ENCODE data around the gene GAS2L1. TPM values are rescaled to one million over a fixed set of nuclear protein-coding genes. Genes with fewer than 3 reads are reported as not detected.
"Not testable (repeated sequence)": the region's sequence is repeated elsewhere in the genome, so short reads cannot be mapped to it uniquely, and the experiment has no call there.

Gene GAS2L1
- total RNA-seq, 1 donor from 2014 or later: 31.8 TPM

DNA sequence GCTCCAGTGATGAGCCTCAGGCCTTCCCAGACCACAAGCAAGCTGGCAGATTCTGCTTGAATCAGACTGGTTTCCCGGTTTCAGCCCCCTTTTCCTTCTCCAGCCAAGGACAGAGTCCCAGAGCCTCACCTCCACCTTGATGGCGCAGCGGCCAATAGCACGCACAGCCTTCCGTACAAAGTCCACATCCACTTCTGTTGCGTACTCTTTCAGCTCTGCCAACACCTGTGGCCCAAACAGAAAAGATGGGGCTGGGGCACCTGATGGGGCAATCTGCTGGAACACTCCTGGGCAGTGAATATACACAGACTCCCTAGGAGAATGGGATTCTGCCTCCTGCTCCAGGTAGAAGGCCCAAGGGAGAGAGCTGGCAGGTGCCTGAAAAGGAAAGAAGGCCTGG lies 44.6 kb downstream of the GAS2L1 start:
- ATAC-seq (no peak), DNase-seq (ENCODE audit: low spot score) (no peak)
- intact Hi-C loops (cut with DNase I): loop anchor here (10.0 kb wide), 1 partner anchor 46 kb away; the partner anchor contains the start of gene GAS2L1

DNA sequence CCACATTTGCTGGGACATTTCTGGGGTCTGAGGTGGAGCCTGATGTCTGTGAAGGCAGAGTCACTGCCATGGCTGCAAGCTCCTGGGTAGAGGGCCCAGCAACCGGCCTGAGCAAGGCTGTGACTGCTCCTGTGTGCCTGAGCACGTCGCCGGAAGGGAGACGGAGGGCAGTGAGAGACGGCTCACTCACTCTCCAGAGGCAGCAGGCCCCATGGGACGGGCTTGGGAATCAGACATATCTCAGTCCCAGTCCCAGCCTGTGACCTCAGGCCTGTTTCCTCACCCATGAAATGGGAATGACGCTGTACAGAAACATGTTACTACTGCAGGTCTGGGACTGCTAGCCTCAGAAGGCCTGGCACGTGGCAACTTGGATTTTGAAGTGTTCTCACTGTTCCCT lies 45.4 kb downstream of the GAS2L1 start:
- intact Hi-C loops (cut with DNase I): loop anchor here (10.0 kb wide), 1 partner anchor 47 kb away; the partner anchor contains the start of gene GAS2L1
- ATAC-seq (no peak), DNase-seq (ENCODE audit: low spot score) (no peak)

DNA sequence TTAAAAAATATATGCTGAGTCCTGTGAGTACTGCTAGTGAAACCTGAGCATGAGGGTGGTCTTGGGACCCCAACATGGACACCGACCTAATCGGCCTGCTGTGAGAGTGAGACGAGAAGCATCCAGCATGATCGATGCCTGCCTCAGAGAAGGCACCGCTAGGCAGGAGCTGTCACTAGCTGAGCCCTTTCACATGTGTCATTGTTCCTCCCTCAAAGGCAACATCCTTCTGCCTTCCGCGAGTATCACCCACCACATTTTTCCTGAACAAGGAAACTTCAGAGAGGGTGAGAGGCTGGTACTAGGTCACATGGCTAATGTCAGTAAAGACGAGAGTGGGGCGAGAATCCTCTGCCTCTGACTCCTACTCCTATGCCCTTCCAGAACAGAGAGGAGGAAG lies 46.3 kb downstream of the GAS2L1 start:
- intact Hi-C loops (cut with DNase I): loop anchor here (10.0 kb wide), 1 partner anchor 48 kb away; the partner anchor contains the start of gene GAS2L1
- DNase-seq (ENCODE audit: low spot score) (no peak), ATAC-seq (peak; percentile 25)

DNA sequence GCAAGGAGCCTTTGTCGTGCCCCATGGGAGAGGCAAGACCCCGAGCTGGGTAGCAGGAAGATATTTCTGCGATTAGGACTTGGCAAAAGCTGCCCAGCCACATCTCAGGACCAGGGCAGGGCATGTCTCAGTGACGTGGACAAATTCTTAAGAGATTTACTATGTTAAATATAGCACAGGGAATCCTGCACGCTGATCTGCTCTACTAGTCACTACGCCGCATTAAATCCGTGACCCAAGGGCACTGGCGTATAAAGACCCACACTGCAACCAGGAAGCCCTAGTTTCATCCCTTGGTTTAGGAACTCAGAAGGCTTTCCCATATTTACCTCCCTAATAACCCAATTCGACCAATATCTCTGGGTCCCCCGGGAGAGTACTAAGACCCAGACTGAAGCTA lies 46.8 kb downstream of the GAS2L1 start:
- intact Hi-C loops (cut with DNase I): loop anchor here (10.0 kb wide), 1 partner anchor 48 kb away; the partner anchor contains the start of gene GAS2L1
- DNase-seq (ENCODE audit: low spot score) (no peak), ATAC-seq (no peak)

DNA sequence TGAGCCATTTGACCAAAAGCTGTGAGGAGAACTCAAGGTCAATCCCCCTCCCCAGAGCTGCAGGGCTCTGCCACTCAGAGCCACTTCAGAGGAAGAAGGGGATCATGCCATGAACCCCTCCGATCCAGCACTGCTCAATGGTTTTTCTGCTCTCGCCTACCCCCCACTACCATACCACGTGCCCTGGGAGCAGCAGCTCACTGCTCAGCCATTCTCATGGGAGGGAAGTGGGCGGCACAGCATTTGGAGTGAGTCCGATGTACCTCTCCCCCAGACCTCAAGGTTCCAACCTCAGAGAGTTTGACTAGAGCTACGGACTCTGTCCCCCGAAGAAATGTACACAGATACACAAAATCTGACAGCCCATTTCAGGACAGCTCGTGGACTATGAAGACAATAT lies 47.4 kb downstream of the GAS2L1 start:
- no peak for DNase-seq (ENCODE audit: low spot score)
- ATAC-seq: no peak
- intact Hi-C loops (cut with DNase I): loop anchor here (10.0 kb wide), 1 partner anchor 49 kb away; the partner anchor contains the start of gene GAS2L1

DNA sequence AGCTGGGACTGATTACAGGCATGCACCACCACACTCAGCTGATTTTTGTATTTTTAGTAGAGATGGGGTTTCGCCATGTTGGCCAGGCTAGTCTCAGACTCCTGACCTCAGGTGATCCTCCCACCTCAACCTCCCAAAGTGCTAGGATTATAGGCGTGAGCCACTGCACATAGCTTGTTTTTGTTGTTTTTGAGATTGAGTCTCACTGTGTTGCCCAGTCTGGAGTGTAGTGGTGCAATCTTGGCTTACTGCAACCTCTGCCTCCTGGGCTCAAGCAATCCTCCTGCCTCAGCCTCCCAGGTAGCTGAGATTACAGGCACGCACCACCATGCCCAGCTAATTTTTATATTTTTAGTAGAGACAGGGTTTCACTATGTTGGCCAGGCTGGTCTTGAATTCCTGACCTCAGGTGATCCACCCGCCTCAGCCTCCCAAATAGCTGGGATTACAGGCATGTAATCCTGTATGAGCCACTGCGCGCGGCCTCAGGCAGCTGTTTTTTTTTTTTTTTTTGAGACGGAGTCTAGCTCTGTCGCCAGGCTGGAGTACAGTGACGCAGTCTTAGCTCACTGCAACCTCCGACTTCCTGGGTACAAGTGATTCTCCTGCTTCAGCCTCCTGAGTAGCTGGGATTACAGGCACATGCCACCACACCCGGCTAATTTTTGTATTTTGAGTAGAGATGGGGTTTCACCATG lies 50.9 kb downstream of the GAS2L1 start:
- DNase-seq (ENCODE audit: low spot score); ATAC-seq: not testable (repeated sequence)
- intact Hi-C loops (cut with DNase I): loop anchor here (10.0 kb wide), 1 partner anchor 53 kb away; the partner anchor contains the start of gene GAS2L1

DNA sequence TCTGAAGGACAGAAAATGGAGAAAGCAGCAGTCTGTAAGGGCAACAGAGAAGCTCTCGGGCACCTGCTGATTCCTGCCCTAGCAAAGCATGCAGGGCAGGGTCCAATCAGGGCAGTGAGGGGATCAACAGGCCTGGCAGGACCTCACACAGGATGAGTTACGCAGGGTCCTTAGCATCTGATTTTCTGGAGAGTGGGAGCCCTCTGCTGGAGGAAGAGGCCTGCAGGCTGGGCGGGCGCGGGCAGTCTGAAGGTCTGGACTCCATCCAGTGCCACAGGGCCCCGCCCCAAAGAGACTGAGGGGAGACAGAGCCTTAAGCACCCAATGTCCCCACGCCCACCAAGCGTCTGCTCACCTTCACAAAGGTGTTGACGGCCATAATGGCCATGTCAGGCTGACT lies 53.0 kb downstream of the GAS2L1 start:
- peak; percentile 75 for ATAC-seq
- DNase-seq (ENCODE audit: low spot score): peak; percentile 70
- intact Hi-C loops (cut with DNase I): loop anchor here (10.0 kb wide), 1 partner anchor 55 kb away; the partner anchor contains the start of gene GAS2L1

Small RNAs within 50 kb of the gene (microRNA-seq; reads per million reads assigned to microRNA genes)
- 2.9 reads per million for gene MIR3653

Other genes starting within 250 kb of the GAS2L1 start
- gene C22orf31, start 244.8 kb upstream of the GAS2L1 start, total RNA-seq: not detected
- 21.5 TPM for gene KREMEN1, start 233.6 kb upstream of the GAS2L1 start, total RNA-seq
- gene EMID1, start 100.8 kb upstream of the GAS2L1 start, total RNA-seq: 3.7 TPM
- gene RHBDD3, start 38.7 kb upstream of the GAS2L1 start, total RNA-seq: 18.0 TPM
- gene EWSR1, start 38.4 kb upstream of the GAS2L1 start, total RNA-seq: 194 TPM
- gene RASL10A, start 9.0 kb downstream of the GAS2L1 start, total RNA-seq: 2.2 TPM
- 47.1 TPM for gene AP1B1, start 81.9 kb downstream of the GAS2L1 start, total RNA-seq
- not detected for gene RFPL1, start 131.9 kb downstream of the GAS2L1 start, total RNA-seq
- gene NEFH, start 173.6 kb downstream of the GAS2L1 start, total RNA-seq: 1.4 TPM
- gene THOC5, start 247.1 kb downstream of the GAS2L1 start, total RNA-seq: 45.4 TPM

All from sciatic nerve (tissue), 2 donors.